AG04450 (cell line): ENCODE results near the gene FLG2. TPM values are rescaled to one million over a fixed set of nuclear protein-coding genes. Genes with fewer than 3 reads are reported as not detected.

ENCODE experiments used
- CTCF ChIA-PET: fragments of 300-600, 350-600 bp; formaldehyde crosslinking; extraction: SDS; loops from one replicate; lab custom pipeline; 2022; ENCODE audit warnings: antibody characterized with exemption, inconsistent platforms; lab: Charles Lee
- POLR2A ChIA-PET: fragments of 350-600 bp; formaldehyde crosslinking; extraction: SDS; loops from one replicate; lab custom pipeline; 2021; ENCODE audit warnings: antibody characterized with exemption, inconsistent platforms; lab: Yijun Ruan, JAX
- DNase-seq: peaks from one replicate; pipeline ENCODE4 v3.0.0-alpha.2; 2011; ENCODE audit warnings: low read depth, low spot score
- H3K27ac ChIP-seq: one replicate; pipeline ENCODE4 v1.5.1; 2012; ENCODE audit warnings: low read depth, low read length, control low read depth
- H3K27me3 ChIP-seq: one replicate; pipeline ENCODE4 v1.6.0; 2012; ENCODE audit warnings: low read length; ENCODE audit not compliant: control insufficient read depth, insufficient read depth
- H3K4me3 ChIP-seq: 2 replicates; pipeline ENCODE4 v1.5.1; 2011; ENCODE audit warnings: mild to moderate bottlenecking, low read depth, low read length, control low read depth
- H3K9me3 ChIP-seq: 2 replicates; pipeline ENCODE4 v1.5.1; 2012; ENCODE audit warnings: low read length; ENCODE audit not compliant: control insufficient read depth, insufficient read depth
- polyA plus RNA-seq: library from polyadenylated mRNA; depleted of rRNA; stranded (reverse); fragments of >200 nt; gene quantifications from 2 replicates; pipeline ENCODE4 v1.2.3, GENCODE V29; 2011
- TF ChIP-seq, protein P1 (sequence below): IDR thresholded peaks from 2 replicates; pipeline ENCODE4 v1.5.1; 2011; ENCODE audit warnings: low read depth, low read length, control low read depth, inconsistent platforms

FLG2 gene
- polyA plus RNA-seq, 1 experiment: not detected

DNA sequence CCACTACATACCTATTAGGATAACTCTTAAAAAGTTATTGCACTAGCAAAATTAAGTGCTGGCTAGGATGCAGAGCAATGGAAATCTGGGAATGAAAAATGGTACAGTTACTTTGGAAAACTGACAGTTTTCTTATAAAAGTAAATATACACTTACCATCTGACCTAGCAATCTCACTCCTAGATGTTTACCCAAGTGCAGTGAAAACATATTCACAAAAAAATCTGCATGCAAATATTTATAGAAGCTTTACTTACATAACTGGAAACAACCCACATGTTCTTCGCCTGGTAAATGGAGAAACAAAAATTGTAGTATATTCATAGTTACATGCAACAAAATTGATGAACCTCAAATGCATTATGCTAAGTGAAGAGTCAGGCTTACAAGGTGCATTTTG is 12.9 kb upstream of the FLG2 start:
- ChIA-PET CTCF (no interaction called here), POLR2A (no interaction called here)
- Histone ChIP-seq H3K27ac (no peak overlapping the region), H3K4me3 (no peak overlapping the region), H3K27me3 (no peaks in the 10 kb centered on the region), H3K9me3 (no peaks in the 10 kb centered on the region)
- TF ChIP-seq, protein P1, sequence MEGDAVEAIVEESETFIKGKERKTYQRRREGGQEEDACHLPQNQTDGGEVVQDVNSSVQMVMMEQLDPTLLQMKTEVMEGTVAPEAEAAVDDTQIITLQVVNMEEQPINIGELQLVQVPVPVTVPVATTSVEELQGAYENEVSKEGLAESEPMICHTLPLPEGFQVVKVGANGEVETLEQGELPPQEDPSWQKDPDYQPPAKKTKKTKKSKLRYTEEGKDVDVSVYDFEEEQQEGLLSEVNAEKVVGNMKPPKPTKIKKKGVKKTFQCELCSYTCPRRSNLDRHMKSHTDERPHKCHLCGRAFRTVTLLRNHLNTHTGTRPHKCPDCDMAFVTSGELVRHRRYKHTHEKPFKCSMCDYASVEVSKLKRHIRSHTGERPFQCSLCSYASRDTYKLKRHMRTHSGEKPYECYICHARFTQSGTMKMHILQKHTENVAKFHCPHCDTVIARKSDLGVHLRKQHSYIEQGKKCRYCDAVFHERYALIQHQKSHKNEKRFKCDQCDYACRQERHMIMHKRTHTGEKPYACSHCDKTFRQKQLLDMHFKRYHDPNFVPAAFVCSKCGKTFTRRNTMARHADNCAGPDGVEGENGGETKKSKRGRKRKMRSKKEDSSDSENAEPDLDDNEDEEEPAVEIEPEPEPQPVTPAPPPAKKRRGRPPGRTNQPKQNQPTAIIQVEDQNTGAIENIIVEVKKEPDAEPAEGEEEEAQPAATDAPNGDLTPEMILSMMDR: no peak
- DNase-seq: no peak

- POLR2A ChIA-PET: no interaction called here
These were observed 7.6 kb upstream of the FLG2 start for GRCh38 chr1:152367436-152367835.

GRCh38 chr1:152356736-152357135 is 3.1 kb downstream of the FLG2 start:
- no peak for DNase-seq
- ChIA-PET CTCF (interaction anchor here (0.9 kb wide), 1 partner anchor 9 kb away, joined by 3 read pairs; no protein-coding TSS in a partner anchor), POLR2A (no interaction called here)
- no peak overlapping the region for H3K4me3 ChIP-seq
- no peak overlapping the region for H3K27ac ChIP-seq
- H3K27me3 ChIP-seq: no peaks in the 10 kb centered on the region
- TF ChIP-seq, protein P1: no peak
- H3K9me3 ChIP-seq: peaks cover 9% of the 10 kb centered on the region; the same call in 1 of the 2 replicates

More at GRCh38 chr1:152367436-152367835, 7.6 kb upstream of the FLG2 start:
- TF ChIP-seq, protein P1: no peak
- H3K9me3 ChIP-seq: no peaks in the 10 kb centered on the region
- no peaks in the 10 kb centered on the region for H3K27me3 ChIP-seq
- no peak for DNase-seq
- H3K4me3 ChIP-seq: no peak overlapping the region
- CTCF ChIA-PET: no interaction called here
- no peak overlapping the region for H3K27ac ChIP-seq

DNA sequence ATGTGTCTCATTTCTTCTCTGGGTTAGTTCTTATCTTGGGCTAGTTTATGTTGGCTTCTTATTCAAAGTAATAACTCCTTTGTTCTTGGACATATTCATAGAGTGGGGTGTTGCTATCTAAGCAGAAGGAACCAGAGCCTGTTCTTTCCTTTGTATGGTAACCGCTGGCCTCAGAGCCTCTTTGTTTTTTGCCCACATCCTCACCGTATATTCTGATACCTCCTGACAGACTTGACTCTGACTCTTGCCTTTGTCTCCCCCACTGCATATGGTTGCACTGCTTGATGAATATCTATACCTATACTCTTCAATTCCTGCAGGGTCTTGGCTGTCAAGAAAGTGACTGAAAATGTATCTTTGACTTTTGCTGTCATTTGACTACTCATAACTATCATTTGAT is 10.2 kb downstream of the FLG2 start:
- Histone ChIP-seq H3K9me3 (peaks cover 3% of the 10 kb centered on the region; the same call in 1 of the 2 replicates), H3K27ac (no peak overlapping the region), H3K4me3 (no peak overlapping the region), H3K27me3 (no peaks in the 10 kb centered on the region)
- TF ChIP-seq, protein P1: no peak
- no peak for DNase-seq
- ChIA-PET CTCF (no interaction called here), POLR2A (no interaction called here)

DNA sequence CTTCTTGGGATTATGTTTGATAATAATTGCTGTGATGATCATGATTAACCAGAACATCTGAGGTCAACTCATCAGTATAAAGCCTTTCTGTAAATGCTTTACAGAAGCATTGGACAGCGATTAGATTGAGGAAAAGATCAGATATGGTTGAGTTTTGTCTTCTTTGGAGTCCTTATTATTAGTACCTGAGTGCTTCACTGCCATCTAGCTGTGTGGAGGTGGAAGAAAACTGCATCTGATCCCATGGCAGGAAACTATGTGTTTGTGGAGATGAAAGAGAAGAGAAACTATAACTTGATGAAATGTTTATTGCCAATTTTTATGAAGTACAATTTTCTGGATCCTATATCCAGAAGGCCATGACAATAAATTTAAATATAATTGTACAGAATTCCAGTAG is 11.4 kb downstream of the FLG2 start:
- Histone ChIP-seq H3K4me3 (no peak overlapping the region), H3K27ac (no peak overlapping the region), H3K27me3 (no peaks in the 10 kb centered on the region), H3K9me3 (no peaks in the 10 kb centered on the region; the same call in 1 of the 2 replicates)
- DNase-seq: no peak
- TF ChIP-seq, protein P1: no peak
- POLR2A ChIA-PET: no interaction called here
- CTCF ChIA-PET: interaction anchor here (1.1 to 2.6 kb wide), 4 partner anchors 8 to 295 kb away, joined by 3 to 15 read pairs (median 4); no protein-coding TSS in a partner anchor
